Natural killer cell (primary cell): ENCODE measurements around the gene FAM184A. TPM values are rescaled to one million over a fixed set of nuclear protein-coding genes. Genes with fewer than 3 reads are reported as not detected.

Experiments
- ATAC-seq, 3 donors: fragments of 150-1000 bp in 2 of 3; fragments of 200-7000 bp in 1 of 3; cut with Tn5 transposase; 1 replicate in 1 of 3; 2 replicates in 2 of 3; pipeline ENCODE4 v1.10.0; 2021; ENCODE audit warnings: mild to moderate bottlenecking in 2 of 3, moderate library complexity in 2 of 3
- DNase-seq, 2 donors: peaks; one replicate each; pipeline versions ENCODE4 v3.0.0 to v3.0.0-alpha.2; 2013 to 2021; ENCODE audit warnings: mixed read lengths in 1 of 2
- H3K27ac ChIP-seq: one replicate; pipeline ENCODE4 v1.5.1; 2013; ENCODE audit warnings: mild to moderate bottlenecking, low read length
- H3K27me3 ChIP-seq: one replicate; pipeline ENCODE4 v1.6.1; 2013; ENCODE audit warnings: low read length; ENCODE audit not compliant: control insufficient read depth, insufficient read depth
- H3K36me3 ChIP-seq: one replicate; pipeline ENCODE4 v1.6.1; 2013; ENCODE audit warnings: low read length; ENCODE audit not compliant: control insufficient read depth, insufficient read depth
- H3K4me1 ChIP-seq: one replicate; pipeline ENCODE4 v1.6.1; 2013; ENCODE audit warnings: low read length; ENCODE audit not compliant: control insufficient read depth, insufficient read depth
- H3K4me3 ChIP-seq: one replicate; pipeline ENCODE4 v1.5.1; 2013; ENCODE audit warnings: low read length
- H3K9me3 ChIP-seq: one replicate; pipeline ENCODE4 v1.6.1; 2013; ENCODE audit warnings: low read length; ENCODE audit not compliant: control insufficient read depth, insufficient read depth
- H3K27ac Mint-ChIP-seq, 2 donors: one replicate each; pipeline ENCODE4 v1.8.0; 2022; ENCODE audit warnings: mild to moderate bottlenecking in 2 of 2, mixed read lengths in 2 of 2, moderate library complexity in 1 of 2
- H3K27me3 Mint-ChIP-seq, 2 donors: one replicate each; pipeline ENCODE4 v1.8.0; 2022; ENCODE audit warnings: low read depth in 2 of 2, mixed read lengths in 2 of 2
- H3K36me3 Mint-ChIP-seq: one replicate; pipeline ENCODE4 v1.8.0; 2022; ENCODE audit warnings: mixed read lengths
- H3K4me1 Mint-ChIP-seq, 2 donors: one replicate each; pipeline ENCODE4 v1.8.0; 2022; ENCODE audit warnings: mixed read lengths in 2 of 2
- H3K4me3 Mint-ChIP-seq: one replicate; pipeline ENCODE4 v1.8.0; 2022; ENCODE audit warnings: mild to moderate bottlenecking, moderate library complexity, mixed read lengths
- H3K9me3 Mint-ChIP-seq, 2 donors: one replicate each; pipeline ENCODE4 v1.8.0; 2022; ENCODE audit warnings: mixed read lengths in 2 of 2
- CTCF ChIP-seq: fragments of 200-600 bp; IDR thresholded peaks from one replicate; pipeline ENCODE4 v1.8.0; 2022; ENCODE audit warnings: antibody characterized with exemption
- WGBS: methylation state at CpG from one replicate; pipeline ENCODE4 v1.1.7; 2013; ENCODE audit warnings: missing lambda C conversion rate; ENCODE audit not compliant: insufficient coverage; 5-methylcytosine and 5-hydroxymethylcytosine counted together
- intact Hi-C: fragments of 100-400 bp; cut with micrococcal nuclease; formaldehyde crosslinking; loops from one replicate; pipeline ENCODE4 v1.14.2; 2022
- total RNA-seq, 4 donors: library from RNA; stranded (reverse); fragments of 120-200 nt in 1 of 4; gene quantifications; one replicate each; pipeline versions ENCODE4 v1.2.3 to v1.2.4, GENCODE V29; 2013 to 2022

FAM184A gene
- total RNA-seq, 3 donors from 2014 or later (not counting 1 experiment from before 2014, with no cell fraction given): 0.09 to 0.40 (median 0.20) TPM

GRCh38 chr6:118970866-118971265 is 107.6 kb downstream of the FAM184A start:
- ATAC-seq: no peak
- TF ChIP-seq CTCF: no peak
- Mint-ChIP-seq H3K4me3 (no peak overlapping the region), H3K9me3 (no peaks in the 10 kb centered on the region), H3K4me1 (no peaks in the 10 kb centered on the region), H3K27me3 (no peaks in the 10 kb centered on the region), H3K36me3 (no peaks in the 10 kb centered on the region), H3K27ac (no peak overlapping the region)
- DNase-seq: no peak
- H3K9me3 ChIP-seq: no peaks in the 10 kb centered on the region
- no peak overlapping the region for H3K27ac ChIP-seq
- no peak overlapping the region for H3K4me3 ChIP-seq
- intact Hi-C loops: no loop called here
- 95% methylated on average over 2 of the region's 3 CpGs for WGBS
- no peaks in the 10 kb centered on the region for H3K36me3 ChIP-seq
- H3K4me1 ChIP-seq: no peaks in the 10 kb centered on the region
- no peaks in the 10 kb centered on the region for H3K27me3 ChIP-seq

GRCh38 chr6:118968416-118968815 is 110.0 kb downstream of the FAM184A start:
- no peak for ATAC-seq
- Mint-ChIP-seq H3K27me3 (no peaks in the 10 kb centered on the region), H3K27ac (no peak overlapping the region), H3K36me3 (no peaks in the 10 kb centered on the region), H3K4me1 (no peaks in the 10 kb centered on the region), H3K9me3 (no peaks in the 10 kb centered on the region), H3K4me3 (no peak overlapping the region)
- intact Hi-C loops: no loop called here
- no peak for TF ChIP-seq CTCF
- H3K27ac ChIP-seq: no peak overlapping the region
- H3K9me3 ChIP-seq: no peaks in the 10 kb centered on the region
- H3K4me1 ChIP-seq: no peaks in the 10 kb centered on the region
- no peaks in the 10 kb centered on the region for H3K36me3 ChIP-seq
- no peaks in the 10 kb centered on the region for H3K27me3 ChIP-seq
- peak in 1 of 2 donors; percentile 30 for DNase-seq
- 80% methylated on average over 1 of the region's 2 CpGs for WGBS
- no peak overlapping the region for H3K4me3 ChIP-seq

GRCh38 chr6:118967239-118967638 is 111.2 kb downstream of the FAM184A start:
- Histone ChIP-seq H3K27me3 (no peaks in the 10 kb centered on the region), H3K4me3 (no peak overlapping the region), H3K9me3 (no peaks in the 10 kb centered on the region), H3K27ac (no peak overlapping the region), H3K4me1 (no peaks in the 10 kb centered on the region), H3K36me3 (no peaks in the 10 kb centered on the region)
- DNase-seq: no peak
- no peak for TF ChIP-seq CTCF
- intact Hi-C loops: no loop called here
- 64% methylated on average over 1 of the region's 2 CpGs for WGBS
- H3K4me1 Mint-ChIP-seq: no peaks in the 10 kb centered on the region
- no peaks in the 10 kb centered on the region for H3K9me3 Mint-ChIP-seq
- no peaks in the 10 kb centered on the region for H3K27me3 Mint-ChIP-seq
- no peak overlapping the region for H3K27ac Mint-ChIP-seq
- H3K4me3 Mint-ChIP-seq: no peak overlapping the region
- no peak for ATAC-seq
- H3K36me3 Mint-ChIP-seq: no peaks in the 10 kb centered on the region

GRCh38 chr6:118965843-118966370 is 112.6 kb downstream of the FAM184A start:
- no peak for TF ChIP-seq CTCF
- peaks cover 0 to 4% of the 10 kb centered on the region in 2 donors for H3K27me3 Mint-ChIP-seq
- H3K9me3 Mint-ChIP-seq: no peaks in the 10 kb centered on the region
- WGBS: 96% methylated on average over 2 of the region's 2 CpGs
- H3K4me1 Mint-ChIP-seq: no peaks in the 10 kb centered on the region
- Histone ChIP-seq H3K4me1 (no peaks in the 10 kb centered on the region), H3K4me3 (no peak overlapping the region), H3K36me3 (no peaks in the 10 kb centered on the region), H3K27me3 (no peaks in the 10 kb centered on the region), H3K27ac (no peak overlapping the region), H3K9me3 (no peaks in the 10 kb centered on the region)
- H3K36me3 Mint-ChIP-seq: no peaks in the 10 kb centered on the region
- no peak overlapping the region for H3K4me3 Mint-ChIP-seq
- no peak overlapping the region for H3K27ac Mint-ChIP-seq
- DNase-seq: no peak
- no peak for ATAC-seq
- intact Hi-C loops: no loop called here
